GM19438 (cell line): ENCODE measurements around the gene RAB3B.
"Not testable (repeated sequence)": the region's sequence is repeated elsewhere in the genome, so short reads cannot be mapped to it uniquely, and the experiment has no call there.

Source experiments
- ATAC-seq: cut with Tn5 transposase; IDR thresholded peaks from one replicate; pipeline ENCODE4 v1.9.1; 2021; ENCODE audit warnings: low read depth; ENCODE audit not compliant: unreplicated experiment

The RAB3B gene

GRCh38 chr1:51989582-51990477 is 670 bp downstream of the RAB3B start:
- ATAC-seq: no peak

- ATAC-seq: no peak
These were observed 2.2 kb downstream of the RAB3B start for GRCh38 chr1:51988254-51988653.

- ATAC-seq: no peak
These were observed 3.8 kb downstream of the RAB3B start for GRCh38 chr1:51986718-51987117.

- no peak for ATAC-seq
These were observed 8.3 kb downstream of the RAB3B start for GRCh38 chr1:51982161-51982560.

- ATAC-seq: no peak
These were observed 8.9 kb downstream of the RAB3B start for GRCh38 chr1:51981555-51981954.

- no peak for ATAC-seq
These were observed 12.4 kb downstream of the RAB3B start for GRCh38 chr1:51978099-51978498.

GRCh38 chr1:51976846-51977602 is 13.5 kb downstream of the RAB3B start:
- no peak for ATAC-seq

GRCh38 chr1:51973587-51974474 is 16.7 kb downstream of the RAB3B start:
- no peak for ATAC-seq

- no peak for ATAC-seq
These were observed 21.3 kb downstream of the RAB3B start for GRCh38 chr1:51969038-51969705.

- ATAC-seq: no peak
These were observed 21.9 kb downstream of the RAB3B start for GRCh38 chr1:51968632-51969031.

- not testable (repeated sequence) for ATAC-seq
These were observed 23.2 kb downstream of the RAB3B start for GRCh38 chr1:51967213-51967791.

- no peak for ATAC-seq
These were observed 23.9 kb downstream of the RAB3B start for GRCh38 chr1:51966559-51966958.

GRCh38 chr1:51964309-51964696 is 26.2 kb downstream of the RAB3B start:
- ATAC-seq: no peak

GRCh38 chr1:51963592-51964308 is 26.8 kb downstream of the RAB3B start:
- ATAC-seq: no peak

GRCh38 chr1:51962486-51963356 is 27.8 kb downstream of the RAB3B start:
- no peak for ATAC-seq

GRCh38 chr1:51961954-51962353 is 28.5 kb downstream of the RAB3B start:
- ATAC-seq: no peak

- ATAC-seq: no peak
These were observed 29.3 kb downstream of the RAB3B start for GRCh38 chr1:51961231-51961630.

GRCh38 chr1:51960262-51960661 is 30.2 kb downstream of the RAB3B start:
- no peak for ATAC-seq
